ENCODE results near the gene NRK.

DNA sequence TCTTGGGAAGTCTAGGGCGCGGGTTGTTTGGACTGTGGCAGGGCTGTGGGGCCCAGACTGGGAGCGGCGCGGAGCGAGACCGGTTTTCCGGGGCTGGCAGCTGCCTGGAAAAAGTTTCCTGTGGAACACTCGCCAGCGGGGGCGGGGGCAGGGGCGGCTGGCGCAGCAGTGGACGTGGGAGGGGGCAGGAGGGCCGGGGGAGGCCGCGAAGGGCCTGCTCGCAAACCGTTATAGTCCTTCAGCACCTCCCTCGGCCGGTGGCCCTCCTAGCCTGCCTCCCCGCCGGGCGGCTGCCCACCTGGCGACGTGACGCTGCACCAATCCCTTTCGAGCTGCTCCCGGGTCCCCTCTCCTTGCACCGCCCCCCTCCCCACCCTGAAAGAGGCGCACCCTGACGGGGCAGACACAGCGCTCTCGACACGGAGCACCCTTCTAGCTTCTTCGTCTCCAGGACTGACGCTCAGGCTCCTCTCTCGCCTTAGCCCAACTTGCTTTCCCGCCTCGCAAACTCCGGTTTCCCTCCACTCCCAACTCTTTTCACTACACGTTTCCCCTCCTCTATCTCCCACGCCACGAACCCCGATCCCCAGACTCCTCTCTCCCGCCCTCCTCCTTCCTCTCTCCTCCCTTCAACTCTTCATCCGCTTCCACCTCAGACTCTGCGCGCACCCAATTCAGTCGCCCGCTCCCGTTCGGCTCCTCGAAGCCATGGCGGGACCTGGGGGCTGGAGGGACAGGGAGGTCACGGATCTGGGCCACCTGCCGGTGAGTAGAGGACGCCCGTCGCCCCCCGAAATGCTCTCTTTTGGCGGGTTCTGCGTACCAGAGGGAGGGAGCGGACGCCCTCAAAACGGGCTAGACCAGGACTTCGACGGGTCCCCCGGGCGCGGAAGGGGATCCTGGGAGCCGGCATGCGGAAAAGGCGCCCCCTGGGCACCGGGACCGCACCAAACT lies at the start of gene NRK:
- no peak for TF ChIP-seq POLR2A (IDR thresholded peaks at IDR 0.05)
- TF ChIP-seq, protein P1, sequence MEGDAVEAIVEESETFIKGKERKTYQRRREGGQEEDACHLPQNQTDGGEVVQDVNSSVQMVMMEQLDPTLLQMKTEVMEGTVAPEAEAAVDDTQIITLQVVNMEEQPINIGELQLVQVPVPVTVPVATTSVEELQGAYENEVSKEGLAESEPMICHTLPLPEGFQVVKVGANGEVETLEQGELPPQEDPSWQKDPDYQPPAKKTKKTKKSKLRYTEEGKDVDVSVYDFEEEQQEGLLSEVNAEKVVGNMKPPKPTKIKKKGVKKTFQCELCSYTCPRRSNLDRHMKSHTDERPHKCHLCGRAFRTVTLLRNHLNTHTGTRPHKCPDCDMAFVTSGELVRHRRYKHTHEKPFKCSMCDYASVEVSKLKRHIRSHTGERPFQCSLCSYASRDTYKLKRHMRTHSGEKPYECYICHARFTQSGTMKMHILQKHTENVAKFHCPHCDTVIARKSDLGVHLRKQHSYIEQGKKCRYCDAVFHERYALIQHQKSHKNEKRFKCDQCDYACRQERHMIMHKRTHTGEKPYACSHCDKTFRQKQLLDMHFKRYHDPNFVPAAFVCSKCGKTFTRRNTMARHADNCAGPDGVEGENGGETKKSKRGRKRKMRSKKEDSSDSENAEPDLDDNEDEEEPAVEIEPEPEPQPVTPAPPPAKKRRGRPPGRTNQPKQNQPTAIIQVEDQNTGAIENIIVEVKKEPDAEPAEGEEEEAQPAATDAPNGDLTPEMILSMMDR (IDR thresholded peaks at IDR 0.05) = peak in 1 of 12 donors; percentile 23
